Neuronal stem cell (in vitro differentiated cells): ENCODE measurements around the gene GNAI2.

Experiments used
- DNase-seq: peaks from one replicate; pipeline ENCODE4 v3.0.0-alpha.2; 2013; ENCODE audit warnings: low spot score
- H2AFZ ChIP-seq: one replicate; pipeline ENCODE4 v1.6.1; 2013; ENCODE audit warnings: mild to moderate bottlenecking, low read length, inconsistent platforms
- H2AK5ac ChIP-seq: 2 replicates; pipeline ENCODE4 v1.6.1; 2013; ENCODE audit warnings: low read depth, mild to moderate bottlenecking, inconsistent platforms, low read length, moderate library complexity, mixed read lengths
- H2BK120ac ChIP-seq: 2 replicates; pipeline ENCODE4 v1.6.1; 2013; ENCODE audit warnings: low read depth, mild to moderate bottlenecking, inconsistent platforms, low read length, moderate library complexity, mixed read lengths
- H2BK12ac ChIP-seq: one replicate; pipeline ENCODE4 v1.6.1; 2013; ENCODE audit warnings: low read length, inconsistent platforms
- H2BK15ac ChIP-seq: 2 replicates; pipeline ENCODE4 v1.6.1; 2013; ENCODE audit warnings: mild to moderate bottlenecking, low read length, inconsistent platforms, mixed read lengths
- H2BK5ac ChIP-seq: one replicate; pipeline ENCODE4 v1.6.1; 2013; ENCODE audit warnings: inconsistent platforms, mild to moderate bottlenecking, low read length, moderate library complexity
- H3K14ac ChIP-seq: one replicate; pipeline ENCODE4 v1.6.1; 2013; ENCODE audit warnings: low read length, inconsistent platforms
- H3K18ac ChIP-seq: 2 replicates; pipeline ENCODE4 v1.6.1; 2013; ENCODE audit warnings: low read length, inconsistent platforms
- H3K23ac ChIP-seq: 2 replicates; pipeline ENCODE4 v1.6.1; 2013; ENCODE audit warnings: low read depth, mild to moderate bottlenecking, mixed read lengths, low read length, inconsistent platforms; ENCODE audit not compliant: poor library complexity
- H3K27ac ChIP-seq: replicated peaks from 3 replicates; pipeline ENCODE4 v1.5.1; 2013; ENCODE audit warnings: low read length, inconsistent platforms
- H3K27me3 ChIP-seq, 3 experiments: 2 replicates each; pipeline ENCODE4 v1.6.1; 2013; ENCODE audit warnings: low read length in 3 of 3, mild to moderate bottlenecking in 2 of 3, inconsistent platforms in 1 of 3, low read depth in 1 of 3, mixed read lengths in 1 of 3, moderate library complexity in 1 of 3; ENCODE audit not compliant: control insufficient read depth in 3 of 3, insufficient read depth in 3 of 3
- H3K36me3 ChIP-seq, 2 donors: replicated peaks in 1 of 2; 2 replicates each; pipeline ENCODE4 v1.6.1; 2013; ENCODE audit warnings: low read length in 2 of 2; ENCODE audit not compliant: control insufficient read depth in 2 of 2, insufficient read depth in 2 of 2
- H3K4ac ChIP-seq: 2 replicates; pipeline ENCODE4 v1.6.1; 2013; ENCODE audit warnings: inconsistent platforms, mild to moderate bottlenecking, low read length, moderate library complexity
- H3K4me1 ChIP-seq, 2 donors: 1 replicate in 1 of 2; 2 replicates in 1 of 2; pipeline ENCODE4 v1.6.1; 2013; ENCODE audit warnings: low read length in 2 of 2, low read depth in 1 of 2; ENCODE audit not compliant: control insufficient read depth in 2 of 2, insufficient read depth in 1 of 2
- H3K4me2 ChIP-seq: one replicate; pipeline ENCODE4 v1.6.1; 2013; ENCODE audit warnings: mild to moderate bottlenecking, low read length, inconsistent platforms; ENCODE audit not compliant: insufficient read depth, poor library complexity, severe bottlenecking
- H3K4me3 ChIP-seq, 2 donors: 2 replicates each; pipeline ENCODE4 v1.5.1; 2013; ENCODE audit warnings: low read length in 2 of 2, mild to moderate bottlenecking in 2 of 2, inconsistent platforms in 1 of 2, moderate library complexity in 1 of 2
- H3K79me1 ChIP-seq: one replicate; pipeline ENCODE4 v1.6.1; 2013; ENCODE audit warnings: low read depth, mild to moderate bottlenecking, inconsistent platforms, low read length, moderate library complexity
- H3K9ac ChIP-seq: one replicate; pipeline ENCODE4 v1.6.1; 2013; ENCODE audit warnings: mild to moderate bottlenecking, low read depth, low read length, inconsistent platforms; ENCODE audit not compliant: poor library complexity
- H3K9me3 ChIP-seq, 2 donors: replicated peaks in 1 of 2; 2 replicates each; pipeline versions ENCODE3 to v1.6.1; 2013; ENCODE audit warnings: low read length in 2 of 2, mild to moderate bottlenecking in 2 of 2, inconsistent platforms in 1 of 2, low read depth in 1 of 2, mixed read lengths in 1 of 2, moderate library complexity in 1 of 2; ENCODE audit not compliant: control insufficient read depth in 2 of 2, insufficient read depth in 1 of 2
- H4K8ac ChIP-seq: one replicate; pipeline ENCODE4 v1.6.1; 2013; ENCODE audit warnings: low read depth, mild to moderate bottlenecking, inconsistent platforms, low read length, moderate library complexity
- H4K91ac ChIP-seq: one replicate; pipeline ENCODE4 v1.6.1; 2013; ENCODE audit warnings: low read length, low read depth, mild to moderate bottlenecking, inconsistent platforms; ENCODE audit not compliant: poor library complexity
- WGBS, 2 donors: extraction: QIAGEN DNeasy Blood & Tissue Kit; methylation state at CpG; one replicate each; pipeline ENCODE4 v1.1.7; 2013; ENCODE audit warnings: missing lambda C conversion rate in 2 of 2, mixed read lengths in 1 of 2; ENCODE audit not compliant: insufficient read length in 2 of 2, insufficient replicate concordance in 1 of 2; ENCODE audit errors: extremely low coverage in 2 of 2; 5-methylcytosine and 5-hydroxymethylcytosine counted together

Gene GNAI2

DNA sequence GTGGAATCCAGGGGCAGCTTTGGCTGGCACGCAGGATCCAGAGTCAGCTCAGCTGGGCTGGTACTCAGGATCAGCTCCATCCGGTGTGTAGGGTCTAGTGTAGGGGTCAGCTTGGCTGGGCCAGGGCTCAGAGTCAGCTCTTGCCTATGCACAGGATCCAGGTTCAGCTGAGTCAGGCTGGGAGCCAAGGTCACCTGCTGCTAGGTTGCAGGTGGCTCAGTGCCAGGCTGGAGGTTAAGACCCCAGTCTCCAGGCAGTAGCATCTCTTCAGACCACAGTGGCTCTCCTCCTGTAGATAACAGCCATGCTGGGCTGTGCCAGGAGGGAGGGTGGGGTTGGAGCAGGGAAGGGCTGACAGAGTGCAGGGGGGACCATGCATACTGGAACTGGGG lies 61.4 kb downstream of the GNAI2 start:
- Histone ChIP-seq H3K18ac (no peak overlapping the region), H4K91ac (no peak overlapping the region), H3K79me1 (no peaks in the 10 kb centered on the region), H2BK5ac (no peak overlapping the region), H2AFZ (no peak overlapping the region), H3K27me3 (no peaks in the 10 kb centered on the region), H3K36me3 (no peaks in the 10 kb centered on the region), H3K4me2 (no peak overlapping the region), H2BK12ac (no peak overlapping the region), H3K23ac (no peak overlapping the region), H3K4me3 (no peak overlapping the region), H3K14ac (no peak overlapping the region), H4K8ac (no peak overlapping the region), H2AK5ac (no peak overlapping the region), H3K9ac (no peak overlapping the region), H3K4ac (no peak overlapping the region), H3K9me3 (no peaks in the 10 kb centered on the region), H3K27ac (no peak overlapping the region), H2BK15ac (no peak overlapping the region), H3K4me1 (peaks cover 10 to 17% of the 10 kb centered on the region in 2 donors), H2BK120ac (no peak overlapping the region)
- DNase-seq: no peak
- WGBS, 2 donors: no CpG with 5 or more reads among the region's 2 CpGs

DNA sequence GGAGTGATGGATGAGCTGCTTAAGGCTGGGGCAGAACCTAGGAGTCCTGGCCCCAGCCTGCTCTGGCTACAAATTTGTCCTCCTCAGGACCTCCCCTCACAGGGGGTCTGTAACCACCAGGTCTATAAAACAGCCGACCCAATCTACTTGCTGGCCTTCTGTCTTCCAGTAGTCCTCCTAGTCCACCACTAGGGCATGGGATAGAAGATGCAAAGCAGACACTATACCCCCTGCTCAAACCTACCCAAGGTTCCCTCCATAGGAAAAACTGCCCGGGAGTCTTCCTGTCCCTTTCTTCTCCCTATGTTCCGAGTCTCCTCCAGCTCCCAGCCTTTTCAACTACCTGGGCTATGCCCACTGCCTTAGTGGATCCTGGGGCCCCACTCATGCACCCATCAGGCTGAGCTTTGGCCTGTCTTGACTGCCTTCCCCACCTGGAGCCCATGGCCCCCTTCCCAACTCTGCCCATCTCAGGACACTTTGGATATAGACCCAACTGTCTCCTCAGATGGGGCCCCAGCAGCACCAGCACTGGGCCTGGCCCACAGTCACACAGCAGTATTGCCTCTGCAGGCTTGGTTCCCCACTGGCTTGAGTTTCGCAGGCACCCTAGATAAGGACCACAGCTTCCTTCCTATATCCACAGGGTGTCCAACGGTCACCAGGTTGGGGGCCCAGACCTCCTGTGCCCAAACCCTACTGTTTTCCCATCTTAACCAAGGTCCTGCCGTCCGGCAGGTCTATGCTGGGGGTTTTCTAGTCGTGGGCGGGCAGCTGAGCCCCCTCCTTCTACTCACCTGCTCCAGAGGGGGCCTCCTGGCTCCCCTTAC lies 62.1 kb downstream of the GNAI2 start:
- Histone ChIP-seq H3K14ac (no peak overlapping the region), H2AK5ac (no peak overlapping the region), H3K79me1 (no peaks in the 10 kb centered on the region), H3K4ac (no peak overlapping the region), H2AFZ (peak overlapping the region; percentile 91), H4K91ac (no peak overlapping the region), H2BK5ac (no peak overlapping the region), H3K9me3 (no peaks in the 10 kb centered on the region), H2BK120ac (no peak overlapping the region), H3K27ac (no peak overlapping the region), H2BK12ac (no peak overlapping the region), H3K4me2 (peak overlapping the region; percentile 100), H3K36me3 (no peaks in the 10 kb centered on the region), H3K9ac (peak overlapping the region; percentile 57), H3K27me3 (no peaks in the 10 kb centered on the region), H2BK15ac (no peak overlapping the region), H4K8ac (no peak overlapping the region), H3K23ac (no peak overlapping the region), H3K18ac (peak overlapping the region; percentile 70), H3K4me1 (peaks cover 11 to 13% of the 10 kb centered on the region in 2 donors), H3K4me3 (peak overlapping the region; percentile 82 to 95)
- WGBS, 2 donors: no CpG with 5 or more reads among the region's 9 CpGs
- DNase-seq: no peak

- peak; percentile 99 for DNase-seq
- Histone ChIP-seq H3K4ac (peak within 1 kb of the TSS; percentile 23), H3K18ac (peak within 1 kb of the TSS; percentile 95), H2BK5ac (peak within 1 kb of the TSS; percentile 88), H3K36me3 (no peaks in the 10 kb centered on the region), H2AK5ac (peak within 1 kb of the TSS; percentile 92), H3K79me1 (no peaks in the 10 kb centered on the region), H3K14ac (peak within 1 kb of the TSS; percentile 97), H3K4me2 (peak within 1 kb of the TSS; percentile 100), H3K27ac (peak within 1 kb of the TSS; percentile 31), H3K9me3 (no peaks in the 10 kb centered on the region), H3K4me3 (peak within 1 kb of the TSS; percentile 82 to 95), H3K27me3 (no peaks in the 10 kb centered on the region), H2BK120ac (no peak within 1 kb of the TSS), H4K91ac (peak within 1 kb of the TSS; percentile 64), H4K8ac (no peak within 1 kb of the TSS), H3K4me1 (peaks cover 12 to 14% of the 10 kb centered on the region in 2 donors), H2AFZ (peak within 1 kb of the TSS; percentile 91), H3K23ac (peak within 1 kb of the TSS; percentile 90), H2BK12ac (peak within 1 kb of the TSS; percentile 87), H2BK15ac (peak within 1 kb of the TSS; percentile 75), H3K9ac (peak within 1 kb of the TSS; percentile 99)
- WGBS, 2 donors: no CpG with 5 or more reads among the region's 61 CpGs
These were observed 63.0 kb downstream of the GNAI2 start, which contains the start of the genes HYAL3 and NAA80 for GRCh38 chr3:50298836-50299637. TSS of gene HYAL3 (minus strand) at chr3:50299405. CDS start at chr3:50295602, 3,803 bp downstream. TSS of gene NAA80 (minus strand) at chr3:50299405. CDS start at chr3:50297463, 1,942 bp downstream.

DNA sequence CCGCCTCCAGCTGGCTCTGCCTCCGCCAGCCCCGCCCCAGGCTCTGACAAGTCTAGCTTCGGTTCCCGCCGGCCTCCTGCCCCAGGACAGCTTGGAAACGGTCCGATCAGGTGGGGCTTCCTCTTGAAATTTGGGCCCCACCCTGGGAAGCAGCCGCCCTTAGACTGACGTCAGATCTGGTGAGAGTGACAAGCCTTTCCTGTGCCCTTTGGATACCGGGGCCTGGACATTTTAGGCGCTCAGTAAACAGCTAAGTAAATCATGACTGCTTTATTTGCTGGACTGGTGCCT lies 63.6 kb downstream of the GNAI2 start:
- peak overlapping the region; percentile 86 for H2AFZ ChIP-seq
- H2BK15ac ChIP-seq: no peak overlapping the region
- no peak overlapping the region for H3K14ac ChIP-seq
- H4K91ac ChIP-seq: no peak overlapping the region
- peak overlapping the region; percentile 48 for H3K4me2 ChIP-seq
- no peak overlapping the region for H2AK5ac ChIP-seq
- H3K79me1 ChIP-seq: no peaks in the 10 kb centered on the region
- no peak overlapping the region for H3K9ac ChIP-seq
- DNase-seq: no peak
- H3K27me3 ChIP-seq: no peaks in the 10 kb centered on the region
- WGBS, 2 donors: no CpG with 5 or more reads among the region's 12 CpGs
- no peaks in the 10 kb centered on the region for H3K9me3 ChIP-seq
- no peak overlapping the region for H3K27ac ChIP-seq
- no peak overlapping the region for H2BK5ac ChIP-seq
- no peak overlapping the region for H4K8ac ChIP-seq
- peak overlapping the region; percentile 70 to 82 for H3K4me3 ChIP-seq
- no peak overlapping the region for H3K4ac ChIP-seq
- H3K4me1 ChIP-seq: peaks cover 12 to 14% of the 10 kb centered on the region in 2 donors
- no peaks in the 10 kb centered on the region for H3K36me3 ChIP-seq
- no peak overlapping the region for H2BK120ac ChIP-seq
- H2BK12ac ChIP-seq: no peak overlapping the region
- H3K18ac ChIP-seq: no peak overlapping the region
- no peak overlapping the region for H3K23ac ChIP-seq
